Gastrocnemius medialis (tissue), 4 donors: ENCODE data around the gene NPAS2. TPM values are rescaled to one million over a fixed set of nuclear protein-coding genes. Genes with fewer than 3 reads are reported as not detected.

Experiments used
- ATAC-seq, 2 donors: fragments of 150-250 bp; one replicate each; pipeline ENCODE4 v1.9.1; 2016
- DNase-seq, 2 donors: peaks; one replicate each; pipeline ENCODE4 v3.0.0-alpha.2; 2019
- H3K27ac ChIP-seq, 4 donors: fragments of 200-600 bp; sonication (generic); 1 replicate in 1 of 4; 2 replicates in 3 of 4; pipeline ENCODE4 v1.5.1; 2016 to 2018; ENCODE audit warnings: mild to moderate bottlenecking in 2 of 4, moderate library complexity in 1 of 4
- H3K27me3 ChIP-seq, 3 donors: fragments of 200-600 bp; sonication (generic) in 2 of 3; 1 replicate in 1 of 3; 2 replicates in 2 of 3; pipeline versions ENCODE4 v1.5.1 to v1.6.0; 2016 to 2019; ENCODE audit warnings: mild to moderate bottlenecking in 1 of 3, moderate library complexity in 1 of 3
- H3K36me3 ChIP-seq, 2 donors: fragments of 200-600 bp; sonication (generic) in 1 of 2; one replicate each; pipeline ENCODE4 v1.5.1; 2017 to 2018
- H3K4me1 ChIP-seq, 2 donors: fragments of 200-600 bp; sonication (generic) in 1 of 2; one replicate each; pipeline ENCODE4 v1.5.1; 2016 to 2017; ENCODE audit warnings: mild to moderate bottlenecking in 2 of 2
- H3K4me3 ChIP-seq, 4 donors: fragments of 200-600 bp; sonication (generic) in 3 of 4; 1 replicate in 1 of 4; 2 replicates in 3 of 4; pipeline ENCODE4 v1.5.1; 2016 to 2019; ENCODE audit warnings: mild to moderate bottlenecking in 2 of 4
- H3K9me3 ChIP-seq, 3 donors: fragments of 200-600 bp; sonication (generic) in 2 of 3; 1 replicate in 1 of 3; 2 replicates in 2 of 3; pipeline ENCODE4 v1.5.1; 2016 to 2019
- POLR2A ChIP-seq, 2 donors: fragments of 450-650 bp; IDR thresholded peaks; one replicate each; pipeline ENCODE4 v1.6.1; 2017; ENCODE audit warnings: antibody characterized with exemption in 2 of 2, mild to moderate bottlenecking in 2 of 2, moderate library complexity in 2 of 2
- in situ Hi-C, 4 donors: fragments of 200-750 bp; cut with MboI; loops; one replicate each; pipeline versions ENCODE4 v1.15.0 to v1.8.0; 2017; ENCODE audit warnings: low sequenced_read_pairs in 4 of 4
- intact Hi-C: fragments of 100-400 bp; cut with DNase I; formaldehyde crosslinking; loops from one replicate; pipeline ENCODE4 v1.15.1; 2023; ENCODE audit warnings: low total_unique reads
- total RNA-seq, 4 donors: library from RNA; depleted of rRNA; stranded (reverse); fragments of >200 nt; gene quantifications; one replicate each; pipeline versions ENCODE4 v1.1.0 to v1.2.3, GENCODE V29; 2016
- TF ChIP-seq, protein P1 (sequence below), 5 experiments: fragments of 450-650 bp in 3 of 5; fragments of 200-600 bp in 2 of 5; sonication (generic) in 2 of 5; IDR thresholded peaks in 4 of 5; conservative IDR thresholded peaks in 1 of 5; 1 replicate in 4 of 5; 2 replicates in 1 of 5; pipeline ENCODE4 v1.5.1; 2016 to 2019; ENCODE audit warnings: antibody characterized with exemption in 5 of 5, mild to moderate bottlenecking in 3 of 5, moderate library complexity in 3 of 5

Gene NPAS2
- total RNA-seq, 4 donors from 2014 or later, result 11.4 to 48.2 (median 36.6) TPM

DNA sequence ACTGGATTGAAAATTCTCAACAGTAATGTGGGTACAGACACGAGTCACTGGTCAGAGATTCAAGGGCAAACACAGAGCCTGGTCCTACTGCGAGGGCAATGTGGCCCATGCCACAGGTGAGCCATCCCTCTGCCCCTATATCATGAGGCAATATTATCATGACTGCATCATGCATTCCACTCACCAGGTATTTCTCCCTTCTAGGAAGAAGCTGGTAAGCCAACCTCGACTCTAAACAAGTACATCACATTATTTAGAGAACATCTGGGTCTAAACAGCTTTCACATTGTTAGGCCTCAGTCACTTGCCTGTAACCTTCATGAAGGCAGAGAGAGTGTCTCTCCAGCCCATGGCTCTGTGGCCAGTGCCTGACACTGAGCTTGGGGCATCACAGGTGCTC, 167.6 kb downstream of the NPAS2 start:
- H3K27ac ChIP-seq, result no peak overlapping the region
- no peak for DNase-seq
- no peaks in the 10 kb centered on the region for H3K27me3 ChIP-seq
- no peak overlapping the region for H3K4me3 ChIP-seq
- ATAC-seq, result no peak
- TF ChIP-seq, protein P1, sequence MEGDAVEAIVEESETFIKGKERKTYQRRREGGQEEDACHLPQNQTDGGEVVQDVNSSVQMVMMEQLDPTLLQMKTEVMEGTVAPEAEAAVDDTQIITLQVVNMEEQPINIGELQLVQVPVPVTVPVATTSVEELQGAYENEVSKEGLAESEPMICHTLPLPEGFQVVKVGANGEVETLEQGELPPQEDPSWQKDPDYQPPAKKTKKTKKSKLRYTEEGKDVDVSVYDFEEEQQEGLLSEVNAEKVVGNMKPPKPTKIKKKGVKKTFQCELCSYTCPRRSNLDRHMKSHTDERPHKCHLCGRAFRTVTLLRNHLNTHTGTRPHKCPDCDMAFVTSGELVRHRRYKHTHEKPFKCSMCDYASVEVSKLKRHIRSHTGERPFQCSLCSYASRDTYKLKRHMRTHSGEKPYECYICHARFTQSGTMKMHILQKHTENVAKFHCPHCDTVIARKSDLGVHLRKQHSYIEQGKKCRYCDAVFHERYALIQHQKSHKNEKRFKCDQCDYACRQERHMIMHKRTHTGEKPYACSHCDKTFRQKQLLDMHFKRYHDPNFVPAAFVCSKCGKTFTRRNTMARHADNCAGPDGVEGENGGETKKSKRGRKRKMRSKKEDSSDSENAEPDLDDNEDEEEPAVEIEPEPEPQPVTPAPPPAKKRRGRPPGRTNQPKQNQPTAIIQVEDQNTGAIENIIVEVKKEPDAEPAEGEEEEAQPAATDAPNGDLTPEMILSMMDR (IDR thresholded peaks at IDR 0.05 in 4 of 5, conservative IDR thresholded peaks at IDR 0.05 in 1 of 5), result no peak
- TF ChIP-seq POLR2A (IDR thresholded peaks at IDR 0.05), result no peak
- H3K9me3 ChIP-seq, result no peaks in the 10 kb centered on the region
- peaks cover 0 to 8% of the 10 kb centered on the region in 2 donors for H3K36me3 ChIP-seq
- in situ Hi-C loops (loop anchor here in 1 of 4 donors (10.0 kb wide), 2 partner anchors 273 to 373 kb away; no protein-coding TSS in a partner anchor), intact Hi-C loops (loop anchor here (1.0 to 10.0 kb wide), 2 partner anchors 26 to 173 kb away; no protein-coding TSS in a partner anchor)
- H3K4me1 ChIP-seq, result no peaks in the 10 kb centered on the region

DNA sequence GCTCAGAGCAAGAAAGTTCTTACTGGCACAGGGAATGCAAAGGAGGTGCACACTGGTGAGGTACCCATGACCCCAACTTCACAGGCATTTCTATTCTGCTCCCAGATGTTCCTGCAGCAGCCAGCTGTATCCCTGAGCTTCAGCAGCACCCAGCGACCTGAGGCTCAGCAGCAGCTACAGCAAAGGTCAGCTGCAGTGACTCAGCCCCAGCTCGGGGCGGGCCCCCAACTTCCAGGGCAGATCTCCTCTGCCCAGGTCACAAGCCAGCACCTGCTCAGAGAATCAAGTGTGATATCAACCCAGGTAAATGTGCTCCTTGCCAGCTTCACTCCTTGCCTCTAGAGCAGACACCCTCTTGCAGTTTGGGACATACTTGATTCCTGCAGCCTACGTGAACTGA, 168.0 kb downstream of the NPAS2 start:
- in situ Hi-C loops, result loop anchor here in 1 of 4 donors (10.0 kb wide), 2 partner anchors 273 to 373 kb away; no protein-coding TSS in a partner anchor
- DNase-seq (no peak), ATAC-seq (no peak)
- no peaks in the 10 kb centered on the region for H3K9me3 ChIP-seq
- no peaks in the 10 kb centered on the region for H3K27me3 ChIP-seq
- intact Hi-C loops, result loop anchor here (1.0 to 10.0 kb wide), 2 partner anchors 25 to 173 kb away; no protein-coding TSS in a partner anchor
- H3K27ac ChIP-seq, result no peak overlapping the region
- no peaks in the 10 kb centered on the region for H3K4me1 ChIP-seq
- H3K36me3 ChIP-seq, result peaks cover 0 to 8% of the 10 kb centered on the region in 2 donors
- TF ChIP-seq POLR2A (IDR thresholded peaks at IDR 0.05), result no peak
- TF ChIP-seq, protein P1 (IDR thresholded peaks at IDR 0.05 in 4 of 5, conservative IDR thresholded peaks at IDR 0.05 in 1 of 5), result no peak
- H3K4me3 ChIP-seq, result no peak overlapping the region

DNA sequence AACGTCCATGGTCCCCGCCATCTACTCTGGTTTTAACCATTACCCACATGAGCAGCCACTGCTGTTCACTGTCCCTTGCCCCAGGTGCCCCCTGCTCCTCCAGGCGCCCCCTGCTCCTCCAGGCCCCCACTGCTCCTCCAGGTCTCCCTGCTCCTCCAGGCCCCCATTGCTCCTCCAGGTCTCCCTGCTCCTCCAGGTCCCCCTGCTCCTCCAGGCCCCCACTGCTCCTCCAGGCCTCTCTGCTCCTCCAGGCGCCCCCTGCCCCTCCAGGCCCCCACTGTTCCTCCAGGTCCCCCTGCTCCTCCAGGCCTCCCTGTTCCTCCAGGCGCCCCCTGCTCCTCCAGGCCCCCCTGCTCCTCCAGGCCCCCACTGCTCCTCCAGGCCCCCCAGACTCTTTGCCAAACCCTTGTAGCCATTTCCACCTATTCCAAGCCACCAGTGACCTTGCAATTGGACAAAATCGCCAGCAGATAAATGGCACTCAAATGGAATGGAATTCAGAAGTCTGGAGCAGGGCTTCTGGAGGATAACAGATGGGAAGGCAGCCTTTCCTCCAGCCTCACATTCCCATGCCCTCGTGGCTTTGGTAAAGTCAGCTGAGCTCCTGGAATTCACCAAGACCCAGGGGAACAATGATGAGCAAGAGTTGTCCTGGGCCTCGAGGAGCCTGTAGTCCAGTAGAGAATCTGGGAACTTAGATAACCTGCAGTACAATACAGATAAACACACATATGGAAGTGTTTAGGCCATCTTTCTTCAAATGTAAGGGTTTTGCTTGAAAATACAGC, 168.9 kb downstream of the NPAS2 start:
- TF ChIP-seq POLR2A (IDR thresholded peaks at IDR 0.05), result no peak
- TF ChIP-seq, protein P1 (IDR thresholded peaks at IDR 0.05 in 4 of 5, conservative IDR thresholded peaks at IDR 0.05 in 1 of 5), result no peak
- no peak overlapping the region for H3K27ac ChIP-seq
- H3K9me3 ChIP-seq, result no peaks in the 10 kb centered on the region
- no peaks in the 10 kb centered on the region for H3K27me3 ChIP-seq
- intact Hi-C loops, result loop anchor here (10.0 kb wide), 1 partner anchor 174 kb away; no protein-coding TSS in a partner anchor
- DNase-seq (no peak), ATAC-seq (no peak)
- in situ Hi-C loops, result loop anchor here in 1 of 4 donors (10.0 kb wide), 2 partner anchors 274 to 374 kb away; no protein-coding TSS in a partner anchor
- peaks cover 0 to 14% of the 10 kb centered on the region in 2 donors for H3K36me3 ChIP-seq
- no peak overlapping the region for H3K4me3 ChIP-seq
- H3K4me1 ChIP-seq, result no peaks in the 10 kb centered on the region

DNA sequence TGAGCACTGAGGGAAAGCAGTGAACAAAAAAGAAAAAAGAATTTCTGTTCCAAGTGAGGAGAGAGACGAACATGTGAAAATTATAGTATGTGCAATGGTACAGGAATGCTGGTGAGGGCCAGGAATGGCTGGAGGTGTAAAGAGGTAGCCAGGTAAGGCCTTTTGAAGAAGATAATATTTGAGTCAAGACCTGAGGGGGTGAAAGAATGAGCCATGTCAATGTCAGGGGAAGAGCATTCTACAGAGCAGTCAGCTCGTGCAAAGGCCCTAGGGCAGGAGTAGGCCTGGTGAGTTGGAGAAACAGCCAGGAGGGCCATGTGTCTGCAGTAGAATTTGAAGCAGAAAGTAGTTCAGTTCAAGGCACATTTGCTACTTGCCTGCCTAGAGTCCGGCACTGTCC, 169.7 kb downstream of the NPAS2 start:
- Histone ChIP-seq H3K27me3 (no peaks in the 10 kb centered on the region), H3K4me1 (no peaks in the 10 kb centered on the region), H3K4me3 (no peak overlapping the region), H3K36me3 (peaks cover 0 to 22% of the 10 kb centered on the region in 2 donors), H3K27ac (no peak overlapping the region), H3K9me3 (no peaks in the 10 kb centered on the region)
- ATAC-seq (no peak), DNase-seq (no peak)
- intact Hi-C loops (loop anchor here (10.0 kb wide), 1 partner anchor 175 kb away; no protein-coding TSS in a partner anchor), in situ Hi-C loops (loop anchor here in 3 of 4 donors (10.0 kb wide), 3 partner anchors 255 to 375 kb away; no protein-coding TSS in a partner anchor)
- TF ChIP-seq POLR2A (IDR thresholded peaks at IDR 0.05), result no peak
- TF ChIP-seq, protein P1 (IDR thresholded peaks at IDR 0.05 in 4 of 5, conservative IDR thresholded peaks at IDR 0.05 in 1 of 5), result no peak
